ENCODE data around the gene IL1R2. TPM values are rescaled to one million over a fixed set of nuclear protein-coding genes. Genes with fewer than 3 reads are reported as not detected.

Gene IL1R2
- total RNA-seq, 2 donors from 2014 or later = 6.9 to 11.4 TPM

GRCh38 chr2:101949304-101949703, 42.5 kb upstream of the IL1R2 start:
- no peak overlapping the region for H3K27ac ChIP-seq

GRCh38 chr2:101951296-101951695, 40.5 kb upstream of the IL1R2 start:
- TF ChIP-seq POLR2AphosphoS5 (IDR thresholded peaks at IDR 0.05) (no peak), POLR2A (IDR thresholded peaks at IDR 0.05) (no peak), CTCF (IDR thresholded peaks at IDR 0.05) (no peak)
- Histone ChIP-seq H3K4me3 (no peak overlapping the region), H3K27ac (no peak overlapping the region), H3K27me3 (replicated peaks; ENCODE audit: insufficient read depth) (no peaks in the 10 kb centered on the region), H3K4me1 (replicated peaks) (no peaks in the 10 kb centered on the region), H3K36me3 (no peaks in the 10 kb centered on the region), H3K9me3 (no peaks in the 10 kb centered on the region)
- intact Hi-C loops (cut with DNase I) = no loop called here
- no peak for DNase-seq (ENCODE audit: low spot score)
- 77% methylated on average over 1 of the region's 1 CpG for WGBS

More at GRCh38 chr2:101949304-101949703, 42.5 kb upstream of the IL1R2 start:
- Histone ChIP-seq H3K9me3 (no peaks in the 10 kb centered on the region), H3K27me3 (replicated peaks; ENCODE audit: insufficient read depth) (no peaks in the 10 kb centered on the region), H3K4me3 (no peak overlapping the region), H3K36me3 (no peaks in the 10 kb centered on the region), H3K4me1 (replicated peaks) (no peaks in the 10 kb centered on the region)
- TF ChIP-seq CTCF (IDR thresholded peaks at IDR 0.05) = no peak
- TF ChIP-seq POLR2AphosphoS5 (IDR thresholded peaks at IDR 0.05) = no peak
- TF ChIP-seq POLR2A (IDR thresholded peaks at IDR 0.05) = no peak
- WGBS = 92% methylated on average over 1 of the region's 1 CpG
- DNase-seq (ENCODE audit: low spot score) = no peak
- intact Hi-C loops (cut with DNase I) = no loop called here

- no peak overlapping the region for H3K4me3 ChIP-seq
- intact Hi-C loops (cut with DNase I) = no loop called here
- WGBS = 89% methylated on average over 1 of the region's 1 CpG
- TF ChIP-seq CTCF (IDR thresholded peaks at IDR 0.05) (no peak), POLR2A (IDR thresholded peaks at IDR 0.05) (no peak), POLR2AphosphoS5 (IDR thresholded peaks at IDR 0.05) (no peak)
- DNase-seq (ENCODE audit: low spot score) = no peak
- no peaks in the 10 kb centered on the region for H3K36me3 ChIP-seq
- no peaks in the 10 kb centered on the region for H3K9me3 ChIP-seq
- H3K27ac ChIP-seq = no peak overlapping the region
- no peaks in the 10 kb centered on the region for H3K4me1 ChIP-seq (replicated peaks)
- H3K27me3 ChIP-seq (replicated peaks; ENCODE audit: insufficient read depth) = no peaks in the 10 kb centered on the region
Observed at GRCh38 chr2:101952551-101952950, 39.2 kb upstream of the IL1R2 start.

GRCh38 chr2:101956465-101957438, 35.0 kb upstream of the IL1R2 start:
- no peak for DNase-seq (ENCODE audit: low spot score)
- Histone ChIP-seq H3K4me1 (replicated peaks) (no peaks in the 10 kb centered on the region), H3K36me3 (no peaks in the 10 kb centered on the region), H3K27me3 (replicated peaks; ENCODE audit: insufficient read depth) (no peaks in the 10 kb centered on the region), H3K4me3 (no peak overlapping the region), H3K9me3 (no peaks in the 10 kb centered on the region), H3K27ac (no peak overlapping the region)
- 57% methylated on average over 4 of the region's 4 CpGs for WGBS
- TF ChIP-seq CTCF (IDR thresholded peaks at IDR 0.05) (no peak), POLR2AphosphoS5 (IDR thresholded peaks at IDR 0.05) (no peak), POLR2A (IDR thresholded peaks at IDR 0.05) (no peak)
- intact Hi-C loops (cut with DNase I) = no loop called here

- H3K27ac ChIP-seq = no peak overlapping the region
Observed at GRCh38 chr2:101958061-101958460, 33.7 kb upstream of the IL1R2 start.

More at GRCh38 chr2:101958061-101958460, 33.7 kb upstream of the IL1R2 start:
- Histone ChIP-seq H3K27me3 (replicated peaks; ENCODE audit: insufficient read depth) (no peaks in the 10 kb centered on the region), H3K9me3 (no peaks in the 10 kb centered on the region), H3K4me1 (replicated peaks) (no peaks in the 10 kb centered on the region), H3K4me3 (no peak overlapping the region), H3K36me3 (no peaks in the 10 kb centered on the region)
- WGBS = 42% methylated on average over 2 of the region's 2 CpGs
- intact Hi-C loops (cut with DNase I) = no loop called here
- DNase-seq (ENCODE audit: low spot score) = no peak
- TF ChIP-seq POLR2A (IDR thresholded peaks at IDR 0.05) (no peak), CTCF (IDR thresholded peaks at IDR 0.05) (no peak), POLR2AphosphoS5 (IDR thresholded peaks at IDR 0.05) (no peak)

All from prostate gland (tissue), 2 donors.